A549 treated with GW870086 at 1 μM for 4 hours (cell line): Measurements from ENCODE around the gene CELSR1. TPM values are rescaled to one million over a fixed set of nuclear protein-coding genes. Genes with fewer than 3 reads are reported as not detected.

Experiments used
- total RNA-seq: library from RNA; stranded (reverse); fragments of 200-300 nt; extraction: Qiagen RNA extraction; gene quantifications from 5 replicates; pipeline ENCODE4 v1.2.3, GENCODE V29; 2022; ENCODE audit warnings: low read depth

The CELSR1 gene, protein sequence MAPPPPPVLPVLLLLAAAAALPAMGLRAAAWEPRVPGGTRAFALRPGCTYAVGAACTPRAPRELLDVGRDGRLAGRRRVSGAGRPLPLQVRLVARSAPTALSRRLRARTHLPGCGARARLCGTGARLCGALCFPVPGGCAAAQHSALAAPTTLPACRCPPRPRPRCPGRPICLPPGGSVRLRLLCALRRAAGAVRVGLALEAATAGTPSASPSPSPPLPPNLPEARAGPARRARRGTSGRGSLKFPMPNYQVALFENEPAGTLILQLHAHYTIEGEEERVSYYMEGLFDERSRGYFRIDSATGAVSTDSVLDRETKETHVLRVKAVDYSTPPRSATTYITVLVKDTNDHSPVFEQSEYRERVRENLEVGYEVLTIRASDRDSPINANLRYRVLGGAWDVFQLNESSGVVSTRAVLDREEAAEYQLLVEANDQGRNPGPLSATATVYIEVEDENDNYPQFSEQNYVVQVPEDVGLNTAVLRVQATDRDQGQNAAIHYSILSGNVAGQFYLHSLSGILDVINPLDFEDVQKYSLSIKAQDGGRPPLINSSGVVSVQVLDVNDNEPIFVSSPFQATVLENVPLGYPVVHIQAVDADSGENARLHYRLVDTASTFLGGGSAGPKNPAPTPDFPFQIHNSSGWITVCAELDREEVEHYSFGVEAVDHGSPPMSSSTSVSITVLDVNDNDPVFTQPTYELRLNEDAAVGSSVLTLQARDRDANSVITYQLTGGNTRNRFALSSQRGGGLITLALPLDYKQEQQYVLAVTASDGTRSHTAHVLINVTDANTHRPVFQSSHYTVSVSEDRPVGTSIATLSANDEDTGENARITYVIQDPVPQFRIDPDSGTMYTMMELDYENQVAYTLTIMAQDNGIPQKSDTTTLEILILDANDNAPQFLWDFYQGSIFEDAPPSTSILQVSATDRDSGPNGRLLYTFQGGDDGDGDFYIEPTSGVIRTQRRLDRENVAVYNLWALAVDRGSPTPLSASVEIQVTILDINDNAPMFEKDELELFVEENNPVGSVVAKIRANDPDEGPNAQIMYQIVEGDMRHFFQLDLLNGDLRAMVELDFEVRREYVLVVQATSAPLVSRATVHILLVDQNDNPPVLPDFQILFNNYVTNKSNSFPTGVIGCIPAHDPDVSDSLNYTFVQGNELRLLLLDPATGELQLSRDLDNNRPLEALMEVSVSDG (N-terminal part only)
- total RNA-seq = 23.3 to 31.4 TPM (median 27.9 TPM) in 5 replicates

GRCh38 chr22:46537225-46537945 lies at the start of gene CELSR1:
CELSR1 (minus strand) TSS chr22:46537620; CDS start chr22:46537170, 450 bp downstream.

GRCh38 chr22:46335201-46336118 lies 202.0 kb downstream of the CELSR1 start, which contains the start of gene TRMU:
TRMU (plus strand) TSS chr22:46335714; CDS start chr22:46335765, 51 bp downstream.

Other genes starting within 250 kb of the CELSR1 start
- gene GTSE1, start 240.8 kb downstream of the CELSR1 start, total RNA-seq = 27.2 to 36.3 TPM (median 31.4 TPM) in 5 replicates
- 34.6 to 41.3 TPM (median 39.1 TPM) in 5 replicates for gene TRMU, start 201.9 kb downstream of the CELSR1 start, total RNA-seq
- gene GRAMD4, start 82.8 kb upstream of the CELSR1 start, total RNA-seq = 14.7 to 24.6 TPM (median 22.4 TPM) in 5 replicates
- 23.1 to 26.5 TPM (median 24.0 TPM) in 5 replicates for gene CERK, start 200.6 kb upstream of the CELSR1 start, total RNA-seq
- 9.1 to 10.6 TPM (median 10.0 TPM) in 5 replicates for gene TBC1D22A, start 225.0 kb upstream of the CELSR1 start, total RNA-seq